WTC11 (cell line): Measurements from ENCODE around the gene KCNH8.
"Not testable (repeated sequence)": the region's sequence is repeated elsewhere in the genome, so short reads cannot be mapped to it uniquely, and the experiment has no call there.

Experiments used
- CBFB ChIP-seq: sonication (generic); formaldehyde crosslinking; IDR thresholded peaks from 2 replicates; pipeline ENCODE4 v1.8.1; 2022; ENCODE audit warnings: mild to moderate bottlenecking, low read depth, missing genetic modification reagents
- CTCF ChIP-seq: fragments of 200-600 bp; IDR thresholded peaks from 2 replicates; pipeline ENCODE4 v1.8.0; 2022; ENCODE audit warnings: antibody characterized with exemption
- IRF2 ChIP-seq: sonication (generic); formaldehyde crosslinking; IDR thresholded peaks from 2 replicates; pipeline ENCODE4 v1.8.0; 2022; ENCODE audit warnings: low read depth, missing genetic modification reagents, borderline replicate concordance
- MXD4 ChIP-seq: fragments of 250-450 bp; sonication (Bioruptor Pico); IDR thresholded peaks from 2 replicates; pipeline ENCODE4 v1.8.0; 2021; ENCODE audit warnings: mild to moderate bottlenecking, moderate library complexity, borderline replicate concordance
- TF ChIP-seq, protein P1 (sequence below): sonication (generic); formaldehyde crosslinking; IDR thresholded peaks from 2 replicates; pipeline ENCODE4 v1.8.1; 2022; ENCODE audit warnings: low read depth, mild to moderate bottlenecking, moderate library complexity, missing genetic modification reagents, borderline replicate concordance
- TF ChIP-seq, protein P2 (sequence below): sonication (generic); formaldehyde crosslinking; IDR thresholded peaks from 2 replicates; pipeline ENCODE4 v1.8.0; 2022; ENCODE audit warnings: mild to moderate bottlenecking, missing genetic modification reagents

DNA sequence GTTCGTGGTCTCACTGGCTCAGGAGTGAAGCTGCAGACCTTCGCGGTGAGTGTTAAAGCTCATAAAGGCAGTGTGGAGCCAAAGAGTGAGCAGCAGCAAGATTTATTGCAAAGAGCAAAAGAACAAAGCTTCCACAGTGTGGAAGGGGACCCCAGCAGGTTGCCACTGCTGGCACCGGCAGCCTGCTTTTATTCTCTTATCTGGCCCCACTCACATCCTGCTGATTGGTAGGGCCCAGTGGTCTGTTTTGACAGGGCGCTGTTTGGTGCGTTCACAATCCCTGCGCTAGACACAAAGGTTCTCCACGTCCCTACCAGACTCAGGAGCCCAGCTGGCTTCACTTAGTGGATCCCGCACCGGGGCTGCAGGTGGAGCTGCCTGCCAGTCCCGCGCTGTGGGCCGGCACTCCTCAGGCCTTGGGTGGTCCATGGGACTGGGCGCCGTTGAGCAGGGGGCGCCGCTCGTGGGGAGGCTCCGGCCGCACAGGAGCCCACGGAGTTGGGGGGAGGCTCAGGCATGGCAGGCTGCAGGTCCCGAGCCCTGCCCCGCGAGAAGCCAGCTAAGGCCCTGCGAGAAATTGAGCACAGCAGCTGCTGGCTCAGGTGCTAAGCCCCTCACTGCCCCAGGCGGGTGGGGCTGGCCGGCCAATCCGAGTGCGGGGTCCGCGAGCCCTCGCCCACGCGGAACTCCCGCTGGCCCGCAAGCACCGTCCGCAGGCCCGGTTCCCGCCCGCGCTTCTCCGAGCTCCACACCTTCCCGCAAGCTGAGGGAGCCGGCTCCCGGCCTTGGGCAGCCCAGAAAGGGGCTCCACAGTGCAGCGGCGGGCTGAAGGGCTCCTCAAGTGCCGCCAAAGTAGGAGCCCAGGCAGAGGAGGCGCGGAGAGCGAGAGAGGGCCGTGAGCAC is 85.8 kb downstream of the KCNH8 start:
- TF ChIP-seq MXD4 (CRISPR knock-in tag); CTCF; IRF2 (CRISPR knock-in tag); CBFB (CRISPR knock-in tag): not testable (repeated sequence)
- TF ChIP-seq, protein P1, sequence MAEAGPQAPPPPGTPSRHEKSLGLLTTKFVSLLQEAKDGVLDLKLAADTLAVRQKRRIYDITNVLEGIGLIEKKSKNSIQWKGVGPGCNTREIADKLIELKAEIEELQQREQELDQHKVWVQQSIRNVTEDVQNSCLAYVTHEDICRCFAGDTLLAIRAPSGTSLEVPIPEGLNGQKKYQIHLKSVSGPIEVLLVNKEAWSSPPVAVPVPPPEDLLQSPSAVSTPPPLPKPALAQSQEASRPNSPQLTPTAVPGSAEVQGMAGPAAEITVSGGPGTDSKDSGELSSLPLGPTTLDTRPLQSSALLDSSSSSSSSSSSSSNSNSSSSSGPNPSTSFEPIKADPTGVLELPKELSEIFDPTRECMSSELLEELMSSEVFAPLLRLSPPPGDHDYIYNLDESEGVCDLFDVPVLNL (CRISPR knock-in tag): not testable (repeated sequence)
- TF ChIP-seq, protein P2, sequence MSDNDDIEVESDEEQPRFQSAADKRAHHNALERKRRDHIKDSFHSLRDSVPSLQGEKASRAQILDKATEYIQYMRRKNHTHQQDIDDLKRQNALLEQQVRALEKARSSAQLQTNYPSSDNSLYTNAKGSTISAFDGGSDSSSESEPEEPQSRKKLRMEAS (CRISPR knock-in tag): not testable (repeated sequence)
